Measurements from ENCODE around the gene RRAS.

- no peak for TF ChIP-seq CTCF (IDR thresholded peaks at IDR 0.05)
- TF ChIP-seq POLR2A (IDR thresholded peaks at IDR 0.05) = no peak
Measured at GRCh38 chr19:49587227-49587626, 52.7 kb downstream of the RRAS start.

Data from ovary (tissue), 3 donors.